Left forelimb (tissue), 1 donor: ENCODE data around the gene SUDS3.
"Not testable (repeated sequence)": the region's sequence is repeated elsewhere in the genome, so short reads cannot be mapped to it uniquely, and the experiment has no call there.

Experiments
- DNase-seq: peaks from one replicate; pipeline ENCODE4 v3.0.0-alpha.2; 2018; ENCODE audit warnings: low spot score

The SUDS3 gene, protein sequence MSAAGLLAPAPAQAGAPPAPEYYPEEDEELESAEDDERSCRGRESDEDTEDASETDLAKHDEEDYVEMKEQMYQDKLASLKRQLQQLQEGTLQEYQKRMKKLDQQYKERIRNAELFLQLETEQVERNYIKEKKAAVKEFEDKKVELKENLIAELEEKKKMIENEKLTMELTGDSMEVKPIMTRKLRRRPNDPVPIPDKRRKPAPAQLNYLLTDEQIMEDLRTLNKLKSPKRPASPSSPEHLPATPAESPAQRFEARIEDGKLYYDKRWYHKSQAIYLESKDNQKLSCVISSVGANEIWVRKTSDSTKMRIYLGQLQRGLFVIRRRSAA

GRCh38 chr12:118376089-118377020, at the start of gene SUDS3:
Gene SUDS3 (plus strand): TSS chr12:118376555. CDS start chr12:118376692, 137 bp downstream.
- DNase-seq = peak; percentile 95

GRCh38 chr12:118326991-118327390, 49.4 kb upstream of the SUDS3 start:
- no peak for DNase-seq

DNA sequence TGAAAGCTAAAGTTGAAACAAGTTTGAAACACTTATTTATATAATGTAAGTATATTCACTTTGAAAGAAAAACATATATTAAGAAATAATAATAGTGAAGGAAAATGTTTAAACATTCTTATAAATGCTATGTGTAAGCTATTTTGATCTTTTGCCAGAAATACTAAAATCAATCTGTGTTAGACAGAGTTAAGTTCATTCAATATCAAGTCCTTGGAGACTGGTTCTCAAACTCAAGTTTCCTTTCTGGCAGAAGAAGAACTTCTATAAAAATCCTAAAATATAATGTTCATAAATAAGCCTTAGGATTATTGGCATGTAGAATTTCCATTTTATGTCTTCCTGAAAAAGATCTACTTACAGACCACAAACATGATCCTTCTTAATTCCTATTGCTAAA, 49.0 kb upstream of the SUDS3 start:
- no peak for DNase-seq

GRCh38 chr12:118328486-118329330, 47.6 kb upstream of the SUDS3 start:
- DNase-seq = no peak

DNA sequence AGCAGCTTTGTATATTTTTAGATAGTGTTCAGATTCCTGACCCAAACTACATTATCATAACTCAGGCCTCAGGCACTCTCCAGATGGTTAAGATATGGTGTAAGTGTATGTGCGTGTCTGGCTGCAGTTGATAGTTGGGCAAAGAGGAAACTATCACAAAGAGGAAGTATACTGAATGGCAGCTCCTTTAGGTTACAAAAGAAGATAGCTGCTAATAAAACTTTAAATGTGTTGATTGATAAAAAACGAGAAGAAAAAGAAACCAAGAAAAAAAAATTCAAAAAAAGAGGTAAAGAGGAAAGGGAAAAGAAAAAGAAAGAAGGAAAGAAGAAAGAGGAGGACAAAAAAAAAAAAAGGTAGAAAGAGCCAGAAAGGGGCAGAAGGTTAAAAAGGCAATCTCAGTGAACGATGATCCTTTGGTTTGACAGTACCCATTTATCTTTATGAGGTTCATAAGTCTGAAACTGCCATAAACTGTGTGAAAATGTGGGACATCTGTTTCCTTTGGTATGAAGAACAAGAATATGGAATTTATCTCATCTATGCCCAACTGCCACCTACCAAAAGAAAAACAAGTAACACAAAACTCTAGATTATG, 45.8 kb upstream of the SUDS3 start:
- no peak for DNase-seq

- DNase-seq = no peak
Measured at GRCh38 chr12:118332511-118332910, 43.8 kb upstream of the SUDS3 start.

GRCh38 chr12:118334241-118334640, 42.1 kb upstream of the SUDS3 start:
- no peak for DNase-seq

DNA sequence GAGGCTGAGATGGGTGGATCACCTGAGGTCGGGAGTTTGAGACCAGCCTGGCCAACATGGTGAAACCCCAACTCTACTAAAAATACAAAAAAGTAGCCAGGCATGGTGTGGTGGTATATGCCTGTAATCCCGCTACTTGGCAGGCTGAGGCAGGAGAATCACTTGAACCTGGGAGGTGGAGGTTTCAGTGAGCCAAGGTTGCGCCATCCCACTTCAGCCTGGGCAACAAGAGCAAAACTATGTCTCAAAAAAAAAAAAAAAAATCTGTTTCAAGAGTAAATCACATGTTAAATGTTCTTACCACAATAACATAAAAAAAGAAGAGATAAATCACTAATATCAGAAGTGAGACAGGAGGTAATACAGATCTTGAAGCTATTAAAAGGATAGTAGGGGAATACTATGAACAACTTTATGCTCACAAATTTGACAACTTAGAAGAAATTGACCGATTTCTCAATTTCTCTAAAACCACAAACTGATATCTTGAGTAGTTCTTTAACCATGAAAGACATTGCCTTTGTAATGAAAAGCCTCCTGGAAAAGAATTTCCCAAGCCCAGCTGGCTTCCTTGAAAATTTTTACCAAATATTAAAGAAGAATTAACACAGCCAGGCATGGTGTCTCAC, 41.3 kb upstream of the SUDS3 start:
- DNase-seq = no peak

DNA sequence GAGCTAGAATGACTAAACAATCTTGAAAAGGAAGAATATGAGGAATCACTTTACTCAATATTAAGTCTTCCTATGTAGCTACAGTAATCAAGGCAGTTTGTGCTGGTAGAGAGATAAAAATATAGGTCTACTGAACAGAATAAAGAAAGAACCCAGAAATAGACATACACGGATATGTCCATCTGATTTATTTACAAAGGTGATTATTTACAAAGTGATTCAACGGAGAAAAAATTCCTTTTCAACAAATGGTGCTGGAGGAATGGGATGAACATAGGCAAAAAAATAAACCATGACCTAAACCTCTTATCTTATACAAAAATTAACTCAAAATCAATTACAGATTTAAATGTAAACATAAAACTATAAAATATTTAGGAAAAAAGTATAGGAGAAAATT, 40.2 kb upstream of the SUDS3 start:
- DNase-seq = no peak

DNA sequence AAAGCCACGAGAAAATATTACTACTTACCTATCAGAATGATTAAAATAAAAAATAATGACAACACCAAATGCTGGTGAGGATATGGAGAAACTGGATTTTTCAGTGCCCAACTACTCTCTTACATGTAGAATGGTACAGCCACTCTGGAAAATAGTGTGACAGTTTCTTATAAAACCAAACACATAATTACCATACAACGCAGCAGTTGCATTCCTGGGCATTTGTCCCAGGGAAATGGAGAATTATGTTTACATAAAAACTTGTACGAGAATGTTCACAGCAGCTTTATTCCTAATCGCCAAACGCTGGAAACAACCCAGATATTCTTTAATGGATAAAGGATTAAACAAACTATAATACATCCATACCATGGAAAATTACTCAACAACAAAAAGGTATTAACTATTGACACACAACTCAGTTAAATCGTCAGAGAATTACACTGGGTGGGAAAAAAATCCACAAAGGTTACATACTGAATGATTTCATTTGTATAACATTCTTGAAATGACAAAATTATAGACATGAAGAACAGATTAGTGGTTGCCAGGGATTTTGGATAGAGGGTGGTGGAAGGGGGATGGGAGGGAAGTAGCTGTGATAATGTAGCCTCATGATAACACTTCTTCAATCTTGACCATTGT, 39.0 kb upstream of the SUDS3 start:
- DNase-seq = no peak

GRCh38 chr12:118342090-118342489, 34.3 kb upstream of the SUDS3 start:
- DNase-seq = no peak

DNA sequence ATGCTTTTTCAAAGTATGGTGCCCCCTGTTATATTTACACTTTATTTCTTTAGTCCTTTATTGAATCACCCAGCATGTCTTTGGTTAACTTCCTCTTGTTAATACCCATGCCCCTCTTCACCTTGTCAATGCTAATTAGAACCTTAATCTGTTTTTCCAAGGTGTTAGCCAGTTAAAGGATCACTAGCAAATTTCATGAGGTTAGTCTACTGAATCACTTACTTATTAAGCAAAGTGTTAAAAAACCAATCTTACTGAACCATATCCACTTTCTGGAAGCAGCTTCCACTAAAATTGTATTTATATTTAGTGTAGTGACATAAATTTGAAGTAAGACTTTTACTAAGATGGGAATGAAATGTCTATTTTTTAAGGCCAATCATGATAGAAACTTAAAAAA, 31.5 kb upstream of the SUDS3 start:
- DNase-seq = no peak

- no peak for DNase-seq
Measured at GRCh38 chr12:118345355-118345754, 31.0 kb upstream of the SUDS3 start.

GRCh38 chr12:118346895-118347294, 29.5 kb upstream of the SUDS3 start:
- no peak for DNase-seq

GRCh38 chr12:118347916-118348315, 28.4 kb upstream of the SUDS3 start:
- no peak for DNase-seq

DNA sequence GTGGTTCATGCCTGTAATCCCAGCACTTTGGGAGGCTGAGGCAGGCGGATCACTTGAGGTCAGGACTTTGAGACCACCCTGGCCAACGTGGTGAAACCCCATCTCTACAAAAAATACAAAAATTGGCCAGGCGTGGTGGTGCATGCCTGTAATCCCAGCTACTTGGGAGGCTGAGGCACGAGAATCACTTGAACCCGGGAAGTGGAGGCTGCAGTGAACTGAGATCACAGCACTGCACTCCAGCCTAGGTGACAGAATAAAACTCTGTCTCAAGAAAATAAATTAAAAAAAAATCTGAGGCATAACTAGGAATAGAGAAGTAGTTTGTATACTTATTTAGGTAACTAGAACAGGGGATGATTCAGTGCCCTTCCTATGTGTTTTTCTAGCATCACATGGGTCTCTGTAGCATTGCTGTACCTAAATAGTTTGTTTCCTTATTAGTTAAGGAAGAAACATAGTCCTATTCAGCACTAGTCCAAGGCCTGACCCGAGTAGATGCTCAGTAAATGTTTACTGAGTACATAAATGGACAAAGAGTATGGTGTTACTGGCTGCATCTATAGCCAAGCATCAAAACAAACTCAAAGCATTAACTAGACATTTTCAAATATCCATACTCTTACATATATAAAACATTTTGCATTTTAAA, 25.3 kb upstream of the SUDS3 start:
- no peak for DNase-seq

DNA sequence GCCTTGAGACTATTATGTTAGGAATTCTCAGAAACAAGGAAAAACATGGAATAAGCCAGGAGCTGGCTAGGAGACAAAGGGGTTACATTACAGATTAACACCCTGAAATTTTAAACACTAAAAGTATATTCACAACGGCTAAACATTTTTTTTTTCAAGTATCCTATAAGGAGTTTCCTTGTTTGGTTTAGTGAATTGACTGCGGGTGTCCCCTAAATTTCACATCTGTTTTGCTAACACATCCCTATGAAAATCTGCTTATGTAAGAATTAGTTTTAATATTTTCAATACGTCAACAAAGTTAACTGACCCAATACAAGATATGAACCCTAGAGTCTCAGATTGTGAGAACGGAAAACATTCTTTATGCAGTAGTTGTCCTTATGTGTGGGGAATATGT, 22.6 kb upstream of the SUDS3 start:
- DNase-seq = no peak

- DNase-seq = not testable (repeated sequence)
Measured at GRCh38 chr12:118354503-118354902, 21.9 kb upstream of the SUDS3 start.

DNA sequence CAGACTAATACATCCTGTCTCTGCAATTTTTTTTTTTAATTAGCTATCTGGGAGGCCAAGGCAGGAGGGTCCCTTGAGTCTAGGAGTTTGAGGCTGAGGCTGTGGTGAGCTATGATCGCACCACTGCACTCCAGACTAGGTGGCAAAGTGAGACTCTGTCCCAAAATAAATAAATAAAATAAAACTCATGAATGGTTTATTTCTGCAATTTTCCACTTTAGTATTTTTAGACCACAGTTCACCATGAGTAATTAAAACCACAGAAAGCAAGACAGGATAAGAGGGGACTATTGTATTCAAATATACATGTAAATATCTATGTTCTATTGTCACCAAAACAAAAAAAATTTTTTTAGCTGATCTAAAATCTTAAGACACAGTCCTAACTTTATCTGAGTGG, 21.5 kb upstream of the SUDS3 start:
- no peak for DNase-seq

- no peak for DNase-seq
Measured at GRCh38 chr12:118355843-118356242, 20.5 kb upstream of the SUDS3 start.
